Peyer's patch (tissue), 4 donors: Measurements from ENCODE around the gene PHLDB2.

Source experiments
- POLR2A ChIP-seq, 2 donors: fragments of 450-650 bp; IDR thresholded peaks; one replicate each; pipeline ENCODE4 v1.5.1; 2017; ENCODE audit warnings: antibody characterized with exemption in 2 of 2, mild to moderate bottlenecking in 2 of 2, moderate library complexity in 2 of 2
- TF ChIP-seq, protein P1 (sequence below), 6 experiments: fragments of 450-650 bp in 4 of 6; fragments of 200-600 bp in 2 of 6; sonication (generic) in 1 of 6; IDR thresholded peaks; one replicate each; pipeline ENCODE4 v1.5.1; 2017 to 2019; ENCODE audit warnings: antibody characterized with exemption in 6 of 6, mild to moderate bottlenecking in 3 of 6, moderate library complexity in 1 of 6

DNA sequence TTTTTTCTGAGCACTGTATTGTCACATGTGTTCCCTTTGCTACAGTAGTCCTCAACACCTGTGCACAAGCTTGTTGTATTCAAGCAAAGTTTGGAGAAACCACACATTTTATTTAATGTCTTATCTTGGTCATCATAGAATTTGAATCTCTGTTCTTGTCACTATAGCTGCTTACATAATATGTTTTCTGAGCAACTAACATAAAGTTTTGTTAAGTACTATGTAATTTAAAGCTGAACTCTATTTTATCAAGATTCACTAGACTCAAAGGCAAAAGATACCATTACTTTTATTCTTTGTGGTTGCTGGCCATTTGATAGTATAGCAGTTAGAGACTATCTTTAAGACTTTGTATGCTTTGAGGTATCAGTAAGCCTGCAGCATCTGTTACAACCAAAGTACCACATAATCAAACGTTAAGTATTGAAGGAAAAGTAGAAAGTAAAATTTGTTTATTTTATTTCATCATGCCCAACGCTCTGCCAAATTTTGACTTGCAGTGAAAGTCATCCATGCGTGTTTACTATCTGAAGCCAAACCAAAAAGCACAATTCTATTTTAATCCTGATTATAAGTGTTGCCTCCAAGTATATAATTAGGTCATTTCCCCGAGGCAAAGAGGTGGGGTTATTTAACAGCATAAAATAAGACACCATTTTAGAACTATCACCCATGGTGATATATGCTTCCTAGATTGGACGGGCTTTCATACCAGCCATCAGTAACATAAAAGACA lies 109.4 kb downstream of the PHLDB2 start:
- TF ChIP-seq, protein P1, sequence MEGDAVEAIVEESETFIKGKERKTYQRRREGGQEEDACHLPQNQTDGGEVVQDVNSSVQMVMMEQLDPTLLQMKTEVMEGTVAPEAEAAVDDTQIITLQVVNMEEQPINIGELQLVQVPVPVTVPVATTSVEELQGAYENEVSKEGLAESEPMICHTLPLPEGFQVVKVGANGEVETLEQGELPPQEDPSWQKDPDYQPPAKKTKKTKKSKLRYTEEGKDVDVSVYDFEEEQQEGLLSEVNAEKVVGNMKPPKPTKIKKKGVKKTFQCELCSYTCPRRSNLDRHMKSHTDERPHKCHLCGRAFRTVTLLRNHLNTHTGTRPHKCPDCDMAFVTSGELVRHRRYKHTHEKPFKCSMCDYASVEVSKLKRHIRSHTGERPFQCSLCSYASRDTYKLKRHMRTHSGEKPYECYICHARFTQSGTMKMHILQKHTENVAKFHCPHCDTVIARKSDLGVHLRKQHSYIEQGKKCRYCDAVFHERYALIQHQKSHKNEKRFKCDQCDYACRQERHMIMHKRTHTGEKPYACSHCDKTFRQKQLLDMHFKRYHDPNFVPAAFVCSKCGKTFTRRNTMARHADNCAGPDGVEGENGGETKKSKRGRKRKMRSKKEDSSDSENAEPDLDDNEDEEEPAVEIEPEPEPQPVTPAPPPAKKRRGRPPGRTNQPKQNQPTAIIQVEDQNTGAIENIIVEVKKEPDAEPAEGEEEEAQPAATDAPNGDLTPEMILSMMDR (IDR thresholded peaks at IDR 0.05): no peak
- TF ChIP-seq POLR2A (IDR thresholded peaks at IDR 0.05): no peak
